NCI-H2081 (cell line): ENCODE results near the gene DTNBP1.

Source experiments
- DNase-seq, 2 experiments: peaks; one replicate each; lab custom pipeline; 2025; lab: John Stamatoyannopoulos, UW

Gene DTNBP1

GRCh38 chr6:15515226-15515625 is 147.6 kb downstream of the DTNBP1 start:
- no peak for DNase-seq

- no peak for DNase-seq
These were observed 148.8 kb downstream of the DTNBP1 start for GRCh38 chr6:15513801-15514711.

- no peak for DNase-seq
These were observed 149.6 kb downstream of the DTNBP1 start for GRCh38 chr6:15513131-15513771.

GRCh38 chr6:15512721-15513120 is 150.1 kb downstream of the DTNBP1 start:
- no peak for DNase-seq

GRCh38 chr6:15512126-15512525 is 150.7 kb downstream of the DTNBP1 start:
- DNase-seq, result no peak

- no peak for DNase-seq
These were observed 151.3 kb downstream of the DTNBP1 start for GRCh38 chr6:15511248-15512125.

- no peak for DNase-seq
These were observed 152.1 kb downstream of the DTNBP1 start for GRCh38 chr6:15510536-15511247.

- no peak for DNase-seq
These were observed 152.7 kb downstream of the DTNBP1 start for GRCh38 chr6:15510121-15510520.

GRCh38 chr6:15509335-15509933 is 153.4 kb downstream of the DTNBP1 start:
- DNase-seq, result no peak

GRCh38 chr6:15508931-15509330 is 153.9 kb downstream of the DTNBP1 start:
- no peak for DNase-seq

- DNase-seq, result no peak
These were observed 154.4 kb downstream of the DTNBP1 start for GRCh38 chr6:15508441-15508871.

- DNase-seq, result no peak
These were observed 155.1 kb downstream of the DTNBP1 start for GRCh38 chr6:15507746-15508145.

- no peak for DNase-seq
These were observed 155.6 kb downstream of the DTNBP1 start for GRCh38 chr6:15507221-15507620.

GRCh38 chr6:15506066-15506465 is 156.8 kb downstream of the DTNBP1 start:
- DNase-seq, result no peak

- no peak for DNase-seq
These were observed 157.3 kb downstream of the DTNBP1 start for GRCh38 chr6:15505463-15505918.

GRCh38 chr6:15504581-15505350 is 158.1 kb downstream of the DTNBP1 start:
- peak; percentile 43 to 77 for DNase-seq

GRCh38 chr6:15504040-15504495 is 158.8 kb downstream of the DTNBP1 start:
- DNase-seq, result no peak

GRCh38 chr6:15503346-15503680 is 159.5 kb downstream of the DTNBP1 start:
- no peak for DNase-seq

- DNase-seq, result no peak
These were observed 160.1 kb downstream of the DTNBP1 start for GRCh38 chr6:15502446-15503345.
